GM03348 (cell line): ENCODE measurements around the gene SERPINA4.
A peak's percentile ranks its signal among the peaks of the same experiment; 100 is the strongest.
"Not testable (repeated sequence)": the region's sequence is repeated elsewhere in the genome, so short reads cannot be mapped to it uniquely, and the experiment has no call there.

Source experiments
- DNase-seq: peaks from one replicate; pipeline ENCODE4 v3.0.0; 2012; ENCODE audit warnings: low spot score

SERPINA4 gene

DNA sequence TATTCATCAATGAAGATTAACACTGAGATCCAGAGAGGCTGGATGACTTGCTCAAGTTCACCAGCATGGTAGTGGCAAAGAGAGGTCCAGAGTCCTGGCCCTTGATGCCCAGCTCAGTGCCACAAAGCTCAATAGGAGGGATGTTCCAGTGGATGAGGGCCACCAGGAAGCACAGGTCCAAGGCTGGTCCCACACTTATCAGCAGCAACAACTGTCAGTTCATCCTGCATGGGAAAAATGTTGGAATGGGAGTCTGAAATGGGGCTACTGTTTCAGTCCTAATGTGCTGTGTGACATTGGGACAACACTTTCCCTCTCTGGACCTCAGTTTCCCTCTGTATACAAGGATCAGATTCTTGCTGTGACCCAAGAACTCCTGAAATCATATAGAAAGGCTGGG lies 31.2 kb downstream of the SERPINA4 start:
- DNase-seq, result no peak

DNA sequence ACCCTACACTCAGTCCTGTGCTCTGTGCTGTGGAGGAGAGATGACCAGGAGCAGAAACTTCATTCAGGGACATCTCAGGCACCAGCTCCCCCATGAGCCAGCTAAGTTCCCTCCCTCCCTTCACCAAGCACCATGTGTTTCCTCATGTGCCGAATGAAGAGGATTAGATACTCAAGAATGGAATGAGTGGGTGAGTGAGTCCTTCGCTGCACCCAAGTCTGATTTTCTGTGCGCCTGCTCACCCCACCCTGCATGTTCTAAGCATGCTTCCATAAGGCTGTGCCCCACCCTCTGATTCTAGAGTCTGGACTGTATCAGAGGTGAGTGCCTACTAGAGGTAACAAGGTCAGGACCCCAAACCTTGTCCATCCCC lies 32.1 kb downstream of the SERPINA4 start:
- DNase-seq, result no peak

DNA sequence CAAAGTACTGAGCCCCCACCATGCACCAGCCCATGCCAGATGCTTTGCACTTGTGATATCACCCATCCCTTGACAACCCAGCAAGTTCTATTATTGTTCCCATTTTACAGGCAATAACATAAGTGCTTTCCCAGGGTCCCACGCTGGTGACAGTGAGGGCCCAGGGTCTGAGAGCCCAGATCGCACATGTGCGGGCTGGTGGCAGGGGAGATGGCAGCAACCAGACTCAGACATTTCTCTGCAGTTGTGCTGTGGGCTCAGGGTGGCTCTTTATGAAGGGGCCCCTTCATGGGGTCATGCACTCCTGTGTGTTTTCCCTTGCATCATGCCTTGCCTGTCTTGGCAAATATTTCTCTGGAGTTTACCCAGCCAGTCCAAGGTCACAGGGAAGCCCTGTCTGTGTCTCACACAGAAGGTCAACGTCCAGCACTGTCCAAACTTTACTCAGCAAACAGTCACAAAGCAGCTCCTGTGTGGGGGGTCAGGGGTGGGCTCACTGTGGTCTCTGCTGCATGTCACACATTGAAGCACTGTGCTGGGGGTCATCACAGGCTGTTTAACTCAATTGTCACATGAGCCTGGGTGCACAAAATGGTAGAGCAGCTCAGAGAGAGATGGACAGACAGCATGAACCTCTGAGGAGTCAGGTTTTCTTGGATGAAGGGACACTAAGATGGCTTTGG lies 32.6 kb downstream of the SERPINA4 start:
- no peak for DNase-seq

DNA sequence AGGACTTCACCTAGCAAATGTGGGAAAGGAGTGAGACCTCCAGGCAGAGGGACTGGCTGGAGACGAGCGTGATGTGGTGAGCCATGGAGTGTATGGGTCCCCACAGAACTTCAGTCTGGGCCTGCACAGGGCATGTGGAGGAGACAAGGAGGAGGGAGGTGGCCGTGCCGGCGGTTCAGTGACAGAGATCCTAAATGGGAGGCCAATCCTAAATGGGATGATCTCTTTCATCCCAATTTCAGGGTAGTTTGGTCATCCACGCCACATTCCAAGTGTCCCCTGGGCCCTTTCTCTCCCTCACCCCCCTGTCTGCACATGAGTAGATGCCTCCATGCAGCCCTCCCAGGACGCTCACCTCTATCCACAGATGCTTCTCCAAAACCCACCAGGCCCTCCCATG lies 33.2 kb downstream of the SERPINA4 start:
- no peak for DNase-seq

DNA sequence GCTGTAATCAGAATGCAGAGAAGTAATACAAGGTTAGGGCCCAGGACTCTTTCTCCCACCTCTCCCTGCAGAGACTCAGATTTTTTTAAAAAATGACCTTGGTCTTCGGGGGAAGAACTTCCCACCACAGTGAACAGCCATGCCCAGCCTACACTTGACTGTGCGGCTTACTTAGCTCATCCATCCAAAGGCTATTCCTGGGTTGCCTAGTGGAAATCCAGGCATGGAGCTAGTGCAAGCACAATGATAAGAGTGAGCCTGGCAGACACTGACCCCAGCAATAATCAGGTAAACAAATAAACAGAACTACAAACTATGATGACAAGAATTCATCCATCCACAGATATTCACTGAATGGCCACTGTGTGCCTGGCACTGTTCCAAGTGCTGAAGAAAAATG lies 34.7 kb downstream of the SERPINA4 start:
- no peak for DNase-seq

DNA sequence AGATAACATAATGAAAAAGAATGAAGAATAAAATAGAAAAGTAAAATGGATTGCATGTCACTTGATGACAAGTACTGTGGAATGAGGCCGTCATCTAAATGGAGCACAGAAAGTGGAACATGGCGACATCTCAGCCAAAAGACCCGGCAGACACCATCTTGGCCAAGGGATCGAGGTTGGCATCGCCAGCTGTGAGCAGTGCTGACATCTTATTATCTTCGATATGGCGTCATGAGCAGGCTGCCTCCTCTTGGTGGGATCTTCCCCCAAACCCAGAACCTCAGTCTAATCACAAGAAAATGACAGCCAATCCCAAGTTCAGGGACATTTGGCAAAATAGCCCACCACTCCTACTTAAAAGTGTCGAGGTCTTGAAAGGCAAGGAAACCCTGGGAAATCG lies 35.1 kb downstream of the SERPINA4 start:
- no peak for DNase-seq

DNA sequence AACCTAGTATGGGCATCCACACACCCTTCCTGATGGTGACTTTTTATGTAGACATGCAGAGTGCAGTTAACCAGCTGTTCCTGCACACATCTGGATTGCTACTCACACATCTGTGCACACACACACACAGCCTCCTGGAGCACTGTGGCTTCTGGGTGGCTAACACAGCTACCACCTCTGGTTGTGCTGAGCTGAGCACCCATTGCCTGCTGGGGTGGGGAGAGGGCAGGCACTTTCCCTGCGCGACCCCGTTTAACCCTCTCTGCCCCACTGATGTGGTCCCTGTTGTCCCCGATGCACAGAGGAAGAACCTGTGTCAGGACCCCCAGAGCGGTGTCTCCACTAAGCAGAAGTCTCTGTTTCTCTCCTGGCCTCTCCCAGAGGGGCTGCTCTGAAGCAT lies 36.5 kb downstream of the SERPINA4 start:
- DNase-seq, result no peak

DNA sequence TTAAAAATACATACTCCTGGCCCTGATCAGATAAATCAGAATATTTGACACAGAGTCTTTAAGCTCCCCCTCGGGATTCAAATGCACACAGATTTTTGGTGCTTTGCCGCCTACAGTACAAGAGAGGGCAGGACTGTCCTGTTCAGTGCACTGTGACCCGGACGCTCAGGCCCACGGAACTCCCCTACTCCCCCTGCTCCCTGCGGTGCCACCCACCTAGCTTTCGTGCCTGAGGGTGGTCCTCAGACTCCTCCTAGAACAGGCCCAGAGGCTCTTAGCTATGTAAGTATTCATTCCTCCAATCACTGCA lies 37.2 kb downstream of the SERPINA4 start:
- no peak for DNase-seq

DNA sequence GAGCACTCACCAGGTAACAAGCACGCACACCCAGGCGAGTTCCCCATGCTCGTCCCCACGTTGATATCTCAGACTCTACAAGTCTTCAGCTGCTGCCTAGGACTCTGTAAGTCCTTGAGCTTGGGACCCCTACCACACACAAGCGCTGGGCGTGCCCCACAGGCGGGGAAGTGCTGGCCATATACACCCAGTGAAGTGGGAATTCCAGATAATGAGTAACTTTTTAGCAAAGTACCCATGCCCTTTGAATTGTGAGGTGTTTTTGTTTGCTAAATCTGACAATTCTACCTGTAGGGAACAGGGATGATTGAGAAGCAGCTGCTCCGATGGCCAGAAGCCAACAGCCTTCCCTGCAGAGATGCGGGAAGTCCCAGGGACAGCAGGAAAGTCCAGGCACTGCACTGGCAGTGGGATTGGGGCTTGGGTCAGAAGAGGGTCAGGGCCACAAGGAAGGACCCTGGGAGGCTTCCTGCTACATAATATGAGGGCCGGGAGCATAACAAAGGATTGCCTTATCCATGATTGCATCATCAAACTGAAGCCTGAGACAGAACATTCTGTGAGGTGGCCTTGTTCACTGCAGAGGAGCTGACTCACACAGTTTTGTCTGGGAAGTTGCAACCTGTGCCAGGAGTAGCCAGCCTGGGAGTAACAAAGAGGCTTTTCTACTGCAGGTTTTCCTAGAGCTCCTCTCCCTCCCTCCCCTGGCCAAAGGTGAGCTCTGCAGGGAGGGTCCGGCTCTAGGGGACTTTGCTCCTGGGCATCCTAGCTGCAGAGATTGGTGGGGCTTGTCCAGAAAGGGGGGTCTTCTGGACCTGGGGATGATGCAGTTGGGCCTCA lies 37.8 kb downstream of the SERPINA4 start:
- peak; percentile 88 for DNase-seq

DNA sequence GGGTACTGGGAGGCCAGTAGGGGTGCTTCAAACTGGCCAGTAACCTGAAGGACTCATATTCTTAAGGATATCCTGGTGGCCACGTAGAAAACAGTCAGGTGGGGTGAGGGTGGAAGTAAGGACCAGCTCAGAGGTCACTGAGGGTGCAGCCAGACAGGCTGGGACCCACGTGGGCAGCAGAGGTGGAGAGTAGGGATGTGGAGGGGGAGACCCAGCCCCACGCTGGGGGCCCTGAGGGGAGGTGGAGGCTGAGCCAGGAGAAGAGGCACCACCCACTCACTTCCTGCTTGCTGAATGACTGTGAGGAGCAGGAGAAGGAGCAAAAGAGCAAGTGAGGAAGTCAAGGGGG lies 38.4 kb downstream of the SERPINA4 start:
- no peak for DNase-seq

DNA sequence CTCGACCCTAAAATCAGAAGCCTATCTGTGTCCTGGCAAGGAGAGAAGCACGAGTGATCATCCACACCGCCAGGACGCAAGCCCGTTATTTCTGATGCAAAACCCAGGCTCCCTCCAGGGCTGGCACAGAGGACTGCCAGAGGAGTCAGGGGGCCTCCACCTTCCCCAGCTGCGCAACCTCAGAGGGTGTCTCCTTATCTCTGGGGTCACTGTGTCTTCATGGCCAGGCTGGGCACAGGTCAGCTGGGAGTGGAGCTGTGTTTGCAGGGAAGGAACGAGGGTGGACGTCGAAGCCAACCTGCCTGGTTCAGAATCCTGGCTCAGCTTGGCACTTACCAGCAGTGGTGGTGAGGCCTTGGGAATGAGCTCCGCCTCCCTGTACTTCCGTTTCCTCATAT lies 38.9 kb downstream of the SERPINA4 start:
- DNase-seq, result no peak

DNA sequence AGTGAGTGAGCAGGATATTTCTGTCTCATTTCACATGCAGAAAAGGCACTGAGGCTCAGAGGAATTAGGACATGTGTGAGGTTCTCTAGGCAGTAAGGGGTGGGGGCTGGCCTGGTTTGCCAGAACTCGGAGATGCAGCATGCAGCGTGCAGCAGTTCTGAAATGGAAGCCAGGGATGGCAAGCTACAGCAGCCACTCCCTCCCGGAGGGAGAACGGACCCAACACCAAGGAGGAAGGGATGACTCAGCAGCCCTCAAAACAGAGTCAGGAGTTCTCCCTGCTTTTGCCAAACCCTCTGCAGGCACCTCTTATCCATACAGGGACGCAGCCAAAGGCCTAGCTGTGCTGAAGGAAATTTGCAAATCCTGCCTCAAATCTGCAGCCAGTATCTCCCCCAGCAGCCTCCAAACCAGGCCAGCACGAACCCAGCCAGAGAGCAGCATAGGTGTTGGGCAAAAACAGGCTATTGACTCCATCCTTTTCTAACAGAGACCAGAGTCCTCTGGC lies 40.7 kb downstream of the SERPINA4 start:
- peak; percentile 92 for DNase-seq

DNA sequence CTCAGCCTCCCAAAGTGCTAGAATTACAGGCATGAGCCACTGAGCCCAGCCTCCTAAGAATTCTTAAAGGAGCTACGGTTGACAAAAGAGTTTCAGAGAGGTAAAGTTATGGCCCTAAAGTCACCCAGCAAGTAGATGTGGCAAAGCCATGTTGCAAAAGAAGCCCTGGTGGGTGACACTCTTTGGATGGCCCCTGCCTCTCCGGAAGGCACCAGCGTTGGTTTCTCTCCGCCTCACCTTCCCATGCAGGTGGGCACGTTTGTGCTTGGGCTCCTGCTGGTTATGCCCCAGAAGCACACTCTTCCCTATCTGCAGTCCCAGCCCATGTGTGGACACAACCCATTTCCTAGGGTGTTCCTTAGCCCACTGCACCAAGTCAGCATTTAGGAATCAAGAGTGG lies 41.5 kb downstream of the SERPINA4 start:
- no peak for DNase-seq

DNA sequence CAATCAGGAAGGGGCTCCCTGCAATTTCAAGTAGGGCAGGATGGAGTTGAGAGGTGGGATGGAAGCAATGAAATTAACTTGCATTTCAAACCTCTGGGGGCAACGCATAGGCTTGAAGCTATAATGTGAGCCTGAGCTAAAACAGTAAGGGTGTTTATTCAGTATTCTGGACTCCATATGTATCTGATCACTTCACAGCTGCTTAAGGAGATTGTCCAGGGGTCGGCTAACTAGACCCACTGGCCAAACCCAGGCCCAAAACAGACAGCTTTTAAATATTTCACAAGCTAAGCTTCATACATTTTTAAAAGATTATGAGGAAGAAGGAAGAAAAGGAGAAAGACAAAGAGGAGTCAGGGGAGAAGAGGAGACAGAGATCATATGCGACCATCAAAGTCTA lies 44.1 kb downstream of the SERPINA4 start:
- DNase-seq, result no peak

DNA sequence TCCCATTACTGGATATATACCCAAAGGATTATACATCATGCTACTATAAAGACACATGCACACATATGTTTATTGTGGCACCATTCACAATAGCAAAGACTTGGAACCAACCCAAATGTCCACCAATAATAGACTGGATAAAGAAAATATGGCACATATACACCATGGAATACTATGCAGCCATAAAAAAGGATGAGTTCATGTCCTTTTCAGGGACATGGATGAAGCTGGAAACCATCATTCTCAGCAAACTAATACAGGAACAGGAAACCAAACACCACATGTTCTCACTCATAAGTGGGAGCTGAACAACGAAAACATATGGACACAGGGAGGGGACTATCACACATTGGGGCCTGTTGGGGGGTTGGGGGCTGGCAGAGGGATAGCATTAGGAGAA lies 47.7 kb downstream of the SERPINA4 start:
- not testable (repeated sequence) for DNase-seq

DNA sequence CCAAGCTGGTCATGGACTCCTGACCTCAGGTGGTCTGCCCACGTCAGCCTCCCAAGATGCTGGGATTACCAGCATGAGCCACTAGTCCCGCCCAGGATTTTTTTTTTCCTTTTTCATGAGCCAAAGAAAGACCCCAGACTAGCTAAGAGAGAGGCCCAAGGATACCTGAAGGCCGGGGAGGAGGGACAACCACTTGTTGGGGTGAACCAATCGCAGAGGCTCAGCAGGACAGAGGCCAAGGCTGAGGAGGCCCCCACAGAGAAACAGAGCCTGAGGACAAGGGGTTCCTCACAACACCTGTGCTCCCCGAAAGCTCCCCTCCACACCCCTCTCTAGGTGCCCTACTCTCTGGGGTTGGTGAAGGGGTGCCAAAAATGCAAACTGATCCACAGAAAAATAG lies 49.9 kb downstream of the SERPINA4 start:
- DNase-seq, result no peak

DNA sequence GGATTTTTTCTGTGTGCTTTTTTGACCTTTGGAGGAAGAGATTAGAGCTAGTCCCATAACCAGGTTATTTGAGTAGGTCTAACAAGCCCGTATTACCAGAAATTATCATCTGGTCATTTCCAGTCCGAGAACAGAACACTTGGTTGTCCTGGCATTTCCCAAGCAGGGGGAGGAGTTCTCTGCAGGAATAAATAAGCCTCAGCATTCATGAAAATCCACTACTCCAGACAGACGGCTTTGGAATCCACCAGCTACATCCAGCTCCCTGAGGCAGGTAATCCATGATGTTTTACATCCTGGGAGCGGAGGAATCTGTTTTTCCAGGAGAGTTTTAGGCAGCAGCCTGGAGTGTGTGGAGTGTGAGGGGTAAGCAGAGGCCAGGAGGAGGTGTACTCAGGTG lies 50.9 kb downstream of the SERPINA4 start, which contains the start of gene SERPINA3:
TSS of gene SERPINA3 (plus strand) at position 218 of the 400 bp plus-strand sequence. CDS start 2,051 bp downstream, outside the sequence.
- peak; percentile 17 for DNase-seq

DNA sequence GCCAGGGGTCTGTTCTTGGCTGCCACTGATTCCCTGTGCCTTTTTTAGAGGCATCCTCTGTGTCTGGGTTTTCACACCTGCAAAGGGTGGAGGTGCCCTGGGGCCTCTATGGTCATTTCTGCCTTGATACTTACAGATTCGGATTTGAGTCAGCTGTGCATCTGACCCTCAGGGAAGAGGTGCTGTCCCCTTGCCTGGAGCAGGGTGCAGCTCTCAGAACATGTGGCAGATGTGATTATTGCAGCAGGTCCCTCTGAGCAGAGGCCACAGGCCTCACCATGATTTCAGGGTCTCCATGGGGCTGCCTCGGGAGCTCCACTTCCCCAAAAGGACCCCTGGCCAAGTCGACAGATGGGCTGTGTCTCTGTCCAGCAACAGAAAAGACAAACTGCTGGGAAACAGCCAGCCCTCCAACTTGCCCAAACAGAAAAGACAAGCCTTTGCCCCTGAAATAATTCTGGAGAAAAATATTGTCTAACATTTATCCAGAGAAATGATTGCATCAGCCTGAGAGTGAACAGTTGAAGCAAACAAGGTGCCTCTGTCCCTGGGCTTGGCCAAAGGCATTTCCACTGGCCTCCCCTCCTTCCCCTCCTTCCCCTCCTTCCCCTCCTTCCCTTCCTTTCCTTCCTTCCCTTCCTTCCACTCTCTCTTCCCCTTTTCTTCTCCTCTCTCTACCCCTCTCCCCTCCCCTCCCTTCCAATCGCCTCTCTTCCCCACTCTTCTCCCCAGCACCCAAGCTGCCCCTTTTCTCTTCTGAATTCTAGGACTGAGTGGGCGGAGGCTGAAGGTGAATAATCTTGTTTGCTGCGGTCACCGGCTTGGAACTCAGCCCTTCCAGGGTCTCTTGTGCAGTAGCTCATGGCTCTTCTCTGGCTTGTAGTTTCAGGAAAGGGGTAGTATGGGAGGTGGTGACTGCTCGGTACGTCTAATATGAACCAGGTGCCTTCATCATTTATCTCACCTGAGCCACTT lies 51.6 kb downstream of the SERPINA4 start:
- no peak for DNase-seq

DNA sequence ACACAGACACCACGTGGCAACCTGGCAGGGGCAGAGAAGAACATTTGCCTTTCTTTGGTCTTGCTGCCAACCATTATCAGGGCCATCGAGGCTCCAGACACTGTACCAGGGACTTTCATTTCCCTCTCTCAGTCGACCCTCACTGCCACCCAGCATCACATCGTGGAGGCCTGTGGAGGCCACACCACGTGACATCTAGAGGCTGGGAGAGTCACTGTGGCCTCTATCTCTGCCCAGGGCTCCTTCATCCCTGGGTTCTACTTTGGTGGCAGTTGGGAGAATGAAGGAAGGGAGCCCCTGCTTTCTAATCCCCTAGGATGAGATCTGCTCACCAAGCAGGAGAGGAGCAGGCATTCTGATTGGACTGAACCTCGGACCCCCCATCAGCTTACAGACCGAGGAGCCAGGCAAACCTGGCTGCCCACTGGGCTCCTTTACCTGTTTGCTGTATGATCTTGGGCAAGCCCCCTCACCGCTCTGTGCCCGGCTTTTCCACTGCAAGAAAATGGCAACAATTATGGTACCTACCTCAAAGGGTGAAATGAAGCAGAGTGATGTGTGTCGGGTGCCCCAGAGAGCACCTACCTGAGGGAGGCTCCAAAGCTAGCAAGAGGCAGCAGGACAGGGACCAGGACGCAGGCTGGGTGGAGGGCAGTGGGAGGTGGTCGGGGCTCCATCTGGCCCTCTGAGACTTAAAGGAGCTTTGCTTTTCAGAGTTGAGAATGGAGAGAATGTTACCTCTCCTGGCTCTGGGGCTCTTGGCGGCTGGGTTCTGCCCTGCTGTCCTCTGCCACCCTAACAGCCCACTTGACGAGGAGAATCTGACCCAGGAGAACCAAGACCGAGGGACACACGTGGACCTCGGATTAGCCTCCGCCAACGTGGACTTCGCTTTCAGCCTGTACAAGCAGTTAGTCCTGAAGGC lies 52.7 kb downstream of the SERPINA4 start:
- no peak for DNase-seq

DNA sequence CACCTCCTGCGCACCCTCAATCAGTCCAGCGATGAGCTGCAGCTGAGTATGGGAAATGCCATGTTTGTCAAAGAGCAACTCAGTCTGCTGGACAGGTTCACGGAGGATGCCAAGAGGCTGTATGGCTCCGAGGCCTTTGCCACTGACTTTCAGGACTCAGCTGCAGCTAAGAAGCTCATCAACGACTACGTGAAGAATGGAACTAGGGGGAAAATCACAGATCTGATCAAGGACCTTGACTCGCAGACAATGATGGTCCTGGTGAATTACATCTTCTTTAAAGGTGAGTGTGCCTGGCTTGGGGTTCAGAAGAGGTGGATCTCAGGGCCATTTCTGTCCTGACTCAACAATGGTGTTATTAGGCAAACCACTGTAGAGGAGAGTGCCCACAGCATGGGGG lies 53.6 kb downstream of the SERPINA4 start:
- no peak for DNase-seq

DNA sequence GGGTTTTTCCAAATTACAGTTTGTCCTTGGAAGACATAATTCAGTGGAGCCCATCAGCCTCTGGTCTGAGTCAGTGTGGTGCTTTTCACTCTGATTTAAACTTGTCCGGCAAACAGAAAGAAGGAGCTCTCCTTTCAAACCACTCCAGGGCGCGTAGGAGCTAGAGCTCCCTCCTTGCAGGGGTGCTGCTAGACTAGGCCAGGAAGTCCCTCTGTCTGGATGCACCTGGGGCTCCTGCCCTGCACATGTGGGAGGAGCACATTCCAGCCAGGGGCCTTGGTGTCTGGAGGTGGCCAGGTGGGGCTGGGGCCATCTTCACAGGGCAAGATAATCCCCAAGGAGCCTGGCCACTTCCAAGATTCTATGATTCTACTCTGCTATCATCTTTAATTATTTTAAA lies 54.0 kb downstream of the SERPINA4 start:
- DNase-seq, result no peak
